GM12865 (cell line): ENCODE data around the gene LDLRAD4.

Source experiments
- DNase-seq: peaks from one replicate; pipeline ENCODE4 v3.0.0; 2010; ENCODE audit warnings: low read depth
- H3K4me3 ChIP-seq: 2 replicates; pipeline ENCODE4 v1.5.1; 2011; ENCODE audit warnings: mild to moderate bottlenecking, low read depth, low read length, control low read depth
- TF ChIP-seq, protein P1 (sequence below): IDR thresholded peaks from 2 replicates; pipeline ENCODE4 v1.5.1; 2011; ENCODE audit warnings: low read length, control low read depth, low read depth, inconsistent platforms; ENCODE audit not compliant: insufficient read depth; ENCODE audit errors: missing control alignments

LDLRAD4 gene

DNA sequence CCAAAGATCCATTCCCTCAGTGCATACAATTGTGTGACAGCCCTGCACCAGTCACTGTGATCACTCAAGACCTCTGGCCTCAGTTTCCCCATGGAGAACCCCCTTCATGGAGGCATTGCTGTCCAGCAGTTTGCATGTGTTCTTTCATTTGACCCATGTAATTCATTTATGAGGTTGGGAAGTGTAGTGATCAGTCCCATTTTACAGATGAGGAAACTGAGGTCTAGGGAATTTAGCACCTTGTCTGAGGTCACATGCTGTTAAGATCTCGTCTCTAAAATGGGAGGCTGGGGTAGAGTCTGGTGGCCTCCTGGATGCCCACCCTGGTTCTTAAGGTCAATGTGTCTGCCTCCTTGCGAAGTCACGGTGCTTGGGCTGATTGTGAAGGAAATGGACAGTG lies 19.1 kb downstream of the LDLRAD4 start:
- no peak for DNase-seq
- no peak overlapping the region for H3K4me3 ChIP-seq
- TF ChIP-seq, protein P1, sequence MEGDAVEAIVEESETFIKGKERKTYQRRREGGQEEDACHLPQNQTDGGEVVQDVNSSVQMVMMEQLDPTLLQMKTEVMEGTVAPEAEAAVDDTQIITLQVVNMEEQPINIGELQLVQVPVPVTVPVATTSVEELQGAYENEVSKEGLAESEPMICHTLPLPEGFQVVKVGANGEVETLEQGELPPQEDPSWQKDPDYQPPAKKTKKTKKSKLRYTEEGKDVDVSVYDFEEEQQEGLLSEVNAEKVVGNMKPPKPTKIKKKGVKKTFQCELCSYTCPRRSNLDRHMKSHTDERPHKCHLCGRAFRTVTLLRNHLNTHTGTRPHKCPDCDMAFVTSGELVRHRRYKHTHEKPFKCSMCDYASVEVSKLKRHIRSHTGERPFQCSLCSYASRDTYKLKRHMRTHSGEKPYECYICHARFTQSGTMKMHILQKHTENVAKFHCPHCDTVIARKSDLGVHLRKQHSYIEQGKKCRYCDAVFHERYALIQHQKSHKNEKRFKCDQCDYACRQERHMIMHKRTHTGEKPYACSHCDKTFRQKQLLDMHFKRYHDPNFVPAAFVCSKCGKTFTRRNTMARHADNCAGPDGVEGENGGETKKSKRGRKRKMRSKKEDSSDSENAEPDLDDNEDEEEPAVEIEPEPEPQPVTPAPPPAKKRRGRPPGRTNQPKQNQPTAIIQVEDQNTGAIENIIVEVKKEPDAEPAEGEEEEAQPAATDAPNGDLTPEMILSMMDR = no peak

DNA sequence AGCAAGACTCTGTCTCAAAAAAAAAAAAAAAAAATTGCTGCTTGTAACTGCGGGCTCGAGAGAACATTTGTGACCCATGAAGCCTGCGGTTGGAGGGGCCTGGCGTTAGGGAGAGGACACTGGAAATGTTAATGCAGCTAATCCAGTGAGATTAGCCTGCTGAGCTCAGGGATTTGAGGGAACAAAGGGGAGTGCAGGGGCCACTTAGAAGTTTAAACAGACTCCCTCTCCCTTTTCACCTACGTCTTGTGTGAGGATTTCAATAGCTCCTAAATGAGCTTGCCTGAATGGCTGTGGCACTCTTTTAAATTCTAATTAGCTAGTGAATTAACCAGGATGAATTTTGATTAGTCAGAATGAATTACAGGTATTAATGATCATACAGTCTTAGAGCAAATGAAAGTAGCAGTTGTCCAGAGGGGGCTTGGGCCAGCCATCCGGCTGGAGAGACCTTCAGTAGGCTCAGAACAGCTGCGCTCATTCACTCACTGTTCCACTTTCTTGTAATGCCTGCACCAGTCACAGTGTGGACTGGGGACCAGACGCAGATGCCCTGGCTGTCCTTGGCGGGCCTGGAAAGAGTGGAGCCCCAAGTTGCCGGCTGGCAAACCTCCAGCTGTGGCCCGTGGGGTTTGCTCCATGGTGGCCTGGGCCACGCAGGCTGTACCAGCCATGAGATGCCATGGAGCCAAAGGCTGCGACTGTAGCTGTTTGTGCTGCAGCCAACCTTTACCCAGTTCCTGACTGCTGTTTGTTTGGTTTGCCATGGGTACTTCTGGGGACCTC lies 20.8 kb downstream of the LDLRAD4 start:
- TF ChIP-seq, protein P1 = no peak
- no peak overlapping the region for H3K4me3 ChIP-seq
- no peak for DNase-seq

DNA sequence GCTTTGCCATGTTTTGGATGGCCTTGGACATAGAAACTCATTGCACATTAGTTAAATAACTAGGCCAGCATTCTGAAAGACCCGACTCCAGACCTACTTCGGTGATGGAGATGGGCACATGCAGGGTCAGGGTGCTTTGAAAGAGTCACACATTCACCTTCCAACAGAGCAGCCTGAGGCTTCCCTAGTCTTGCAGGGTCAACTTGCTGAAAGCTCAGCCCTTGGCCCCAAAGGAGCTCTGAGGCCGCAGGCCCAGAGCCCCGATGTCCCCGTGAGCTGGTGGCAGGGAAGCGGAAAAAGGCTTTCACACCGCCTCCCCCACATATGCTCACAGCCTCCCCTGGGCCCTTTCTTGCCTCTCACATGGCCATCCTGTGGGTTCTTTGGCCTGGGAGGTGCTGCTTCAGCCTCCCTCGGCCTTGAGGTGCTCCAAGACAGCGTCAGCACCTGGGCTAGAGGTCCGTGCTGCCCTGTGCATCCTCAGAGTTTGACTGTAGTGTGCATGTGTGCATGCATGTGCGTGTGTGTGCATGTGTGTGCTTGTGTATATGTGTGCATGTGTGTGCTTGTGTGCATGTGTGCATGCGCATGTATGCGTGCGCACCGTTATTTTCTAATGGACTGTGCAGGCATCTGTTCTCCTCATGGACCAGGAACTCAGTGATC lies 21.6 kb downstream of the LDLRAD4 start:
- no peak overlapping the region for H3K4me3 ChIP-seq
- TF ChIP-seq, protein P1 = no peak
- no peak for DNase-seq

DNA sequence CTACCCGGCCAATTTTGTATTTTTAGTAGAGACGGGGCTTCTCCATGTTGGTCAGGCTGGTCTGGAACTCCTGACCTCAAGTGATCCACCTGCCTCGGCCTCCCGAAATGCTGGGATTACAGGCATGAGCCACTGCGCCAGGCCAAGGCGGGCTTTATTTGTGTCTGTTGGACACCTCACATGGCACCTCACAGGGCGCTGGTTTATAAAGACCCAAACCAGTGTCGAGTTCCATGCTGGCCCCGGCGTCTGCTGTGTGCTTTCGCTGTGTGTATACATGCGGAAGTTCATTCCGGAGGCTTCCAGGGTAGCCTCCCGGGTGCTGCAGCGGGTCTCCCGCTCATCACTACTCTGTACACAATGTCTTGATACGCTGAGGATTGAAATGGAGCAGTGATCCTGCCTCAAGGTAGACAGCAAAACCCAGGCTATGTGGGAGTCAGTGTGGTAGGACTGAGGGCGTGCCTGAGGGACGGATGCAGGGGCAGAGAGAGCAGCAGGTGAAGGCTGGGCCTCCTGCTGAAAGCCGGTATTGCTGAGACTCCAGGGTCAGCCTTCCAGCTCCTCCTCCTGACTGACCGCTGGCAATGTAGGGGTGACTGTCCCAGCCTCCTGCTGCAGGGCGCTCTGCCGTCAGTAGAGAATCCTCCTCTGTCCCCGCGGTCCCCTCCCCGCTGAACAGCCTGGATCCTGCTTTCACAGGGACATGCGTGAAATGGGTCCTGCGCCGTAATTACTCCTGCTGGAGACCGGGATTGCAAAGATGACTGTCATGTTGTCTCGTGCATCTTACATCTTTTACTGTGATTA lies 22.7 kb downstream of the LDLRAD4 start:
- TF ChIP-seq, protein P1 = no peak
- no peak for DNase-seq
- no peak overlapping the region for H3K4me3 ChIP-seq

DNA sequence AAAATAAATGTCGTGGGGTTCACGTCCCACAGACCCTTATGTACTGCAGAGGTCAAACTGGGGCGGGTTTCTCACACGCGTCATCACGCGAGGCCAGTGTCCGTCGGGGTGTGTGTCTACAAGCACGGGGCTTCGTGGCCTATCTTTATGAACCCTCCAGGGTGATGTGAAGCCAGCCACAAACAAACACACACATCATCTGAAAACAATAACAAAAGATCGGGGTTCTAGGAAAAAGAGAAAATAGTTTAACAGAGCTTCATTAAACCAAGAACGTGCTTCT lies 23.3 kb downstream of the LDLRAD4 start:
- TF ChIP-seq, protein P1 = no peak
- DNase-seq = no peak
- H3K4me3 ChIP-seq = no peak overlapping the region

DNA sequence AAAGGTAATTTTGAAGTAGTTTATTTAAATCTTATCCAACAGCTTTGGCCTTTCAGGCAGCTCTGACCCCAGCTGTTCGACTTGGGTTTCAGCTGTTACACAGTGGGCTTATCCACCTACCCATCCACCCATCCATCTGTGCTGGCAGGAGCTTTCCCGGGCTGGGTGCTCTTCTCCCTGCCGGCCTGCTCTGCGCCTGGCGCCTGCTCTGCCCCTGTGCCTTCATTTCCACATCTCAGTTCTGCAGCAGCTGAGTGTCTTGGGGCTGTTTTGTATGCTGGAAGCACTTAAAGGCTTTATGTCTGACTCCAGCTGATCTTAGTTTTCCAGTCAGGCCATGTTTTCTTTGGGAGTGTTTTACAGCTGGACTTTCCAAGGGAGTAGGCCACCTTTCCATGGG lies 24.2 kb downstream of the LDLRAD4 start:
- TF ChIP-seq, protein P1 = no peak
- no peak overlapping the region for H3K4me3 ChIP-seq
- no peak for DNase-seq
